Activated CD4-positive, alpha-beta T cell treated with anti-CD3 and anti-CD28 coated beads, Interleukin-2, amount 50 U/mL, for 48 hours (primary cell): ENCODE measurements around the gene HADHB.
"Not testable (repeated sequence)": the region's sequence is repeated elsewhere in the genome, so short reads cannot be mapped to it uniquely, and the experiment has no call there.

Experiments
- DNase-seq, 2 experiments: peaks; one replicate each; pipeline ENCODE4 v3.0.0-alpha.2; 2020

Gene HADHB

GRCh38 chr2:26245231-26245732 lies 543 bp downstream of the HADHB start:
- DNase-seq: peak; percentile 48 to 61

- peak; percentile 10 to 17 for DNase-seq
Observed at GRCh38 chr2:26245810-26246209, 1.1 kb downstream of the HADHB start.

- DNase-seq: peak; percentile 23 to 27
Observed at GRCh38 chr2:26246818-26247217, 2.1 kb downstream of the HADHB start.

GRCh38 chr2:26249625-26250024 lies 4.9 kb downstream of the HADHB start:
- no peak for DNase-seq

- no peak for DNase-seq
Observed at GRCh38 chr2:26251893-26252292, 7.2 kb downstream of the HADHB start.

- DNase-seq: no peak
Observed at GRCh38 chr2:26255759-26256384, 11.1 kb downstream of the HADHB start.

- not testable (repeated sequence) for DNase-seq
Observed at GRCh38 chr2:26258836-26259235, 14.1 kb downstream of the HADHB start.

GRCh38 chr2:26268213-26268612 lies 23.5 kb downstream of the HADHB start:
- DNase-seq: no peak

GRCh38 chr2:26268670-26269385 lies 24.1 kb downstream of the HADHB start:
- DNase-seq: not testable (repeated sequence)

- no peak for DNase-seq
Observed at GRCh38 chr2:26269571-26270158, 24.9 kb downstream of the HADHB start.

- no peak for DNase-seq
Observed at GRCh38 chr2:26270373-26270772, 25.6 kb downstream of the HADHB start.

- DNase-seq: no peak
Observed at GRCh38 chr2:26273501-26273900, 28.8 kb downstream of the HADHB start.

GRCh38 chr2:26274058-26274613 lies 29.4 kb downstream of the HADHB start:
- no peak for DNase-seq

- DNase-seq: no peak
Observed at GRCh38 chr2:26276484-26277227, 31.9 kb downstream of the HADHB start.

GRCh38 chr2:26279886-26280285 lies 35.1 kb downstream of the HADHB start:
- DNase-seq: no peak

GRCh38 chr2:26281226-26281625 lies 36.5 kb downstream of the HADHB start:
- DNase-seq: no peak

GRCh38 chr2:26283606-26284005 lies 38.9 kb downstream of the HADHB start:
- no peak for DNase-seq

GRCh38 chr2:26284132-26284531 lies 39.4 kb downstream of the HADHB start:
- DNase-seq: no peak

GRCh38 chr2:26285931-26286330 lies 41.2 kb downstream of the HADHB start:
- no peak for DNase-seq

- DNase-seq: no peak
Observed at GRCh38 chr2:26290001-26290400, 45.3 kb downstream of the HADHB start.

- DNase-seq: no peak
Observed at GRCh38 chr2:26292646-26293045, 47.9 kb downstream of the HADHB start.

- DNase-seq: no peak
Observed at GRCh38 chr2:26295511-26295910, 50.8 kb downstream of the HADHB start.

- DNase-seq: no peak
Observed at GRCh38 chr2:26297061-26297460, 52.3 kb downstream of the HADHB start.
